Sigmoid colon (tissue), 7 donors: Measurements from ENCODE around the gene HECTD4. TPM values are rescaled to one million over a fixed set of nuclear protein-coding genes. Genes with fewer than 3 reads are reported as not detected.

Experiments used
- DNase-seq: peaks from one replicate; pipeline ENCODE4 v3.0.0-alpha.2; 2019
- H3K27ac ChIP-seq, 4 donors: fragments of 200-600 bp; sonication (generic); one replicate each; pipeline ENCODE4 v1.5.1; 2016 to 2019; ENCODE audit warnings: mild to moderate bottlenecking in 1 of 4
- H3K27me3 ChIP-seq, 3 donors: fragments of 200-600 bp; sonication (generic); one replicate each; pipeline ENCODE4 v1.5.1; 2019; ENCODE audit warnings: mild to moderate bottlenecking in 1 of 3
- H3K36me3 ChIP-seq, 4 donors: fragments of 200-600 bp; sonication (generic); one replicate each; pipeline ENCODE4 v1.5.1; 2016 to 2019
- H3K4me1 ChIP-seq, 4 donors: fragments of 200-600 bp; sonication (generic); one replicate each; pipeline ENCODE4 v1.5.1; 2017 to 2019
- H3K4me3 ChIP-seq, 4 donors: fragments of 200-600 bp; sonication (generic); one replicate each; pipeline ENCODE4 v1.5.1; 2017 to 2019; ENCODE audit warnings: mild to moderate bottlenecking in 2 of 4, moderate library complexity in 1 of 4
- H3K9me3 ChIP-seq, 4 donors: fragments of 200-600 bp in 3 of 4; sonication (generic) in 3 of 4; one replicate each; pipeline versions ENCODE4 v1.5.1 to v1.6.1; 2013 to 2019
- CTCF ChIP-seq, 4 experiments: fragments of 450-650 bp in 3 of 4; fragments of 200-600 bp in 1 of 4; IDR thresholded peaks; one replicate each; pipeline ENCODE4 v1.5.1; 2016 to 2019; ENCODE audit warnings: antibody characterized with exemption in 4 of 4, mild to moderate bottlenecking in 3 of 4, moderate library complexity in 2 of 4
- EP300 ChIP-seq, 4 donors: sonication (generic); formaldehyde crosslinking; IDR thresholded peaks; one replicate each; pipeline ENCODE4 v1.6.1; 2017; ENCODE audit warnings: antibody characterized with exemption in 4 of 4
- POLR2A ChIP-seq, 2 donors: fragments of 450-650 bp; IDR thresholded peaks; one replicate each; pipeline ENCODE4 v1.6.1; 2016; ENCODE audit warnings: antibody characterized with exemption in 2 of 2, mild to moderate bottlenecking in 2 of 2, moderate library complexity in 2 of 2
- POLR2AphosphoS5 ChIP-seq, 4 donors: sonication (generic); formaldehyde crosslinking; IDR thresholded peaks; one replicate each; pipeline ENCODE4 v1.6.1; 2017; ENCODE audit warnings: antibody characterized with exemption in 4 of 4
- WGBS, 2 donors: extraction: QIAGEN DNeasy Blood & Tissue Kit; methylation state at CpG; one replicate each; pipeline ENCODE4 v1.1.7; 2013; 5-methylcytosine and 5-hydroxymethylcytosine counted together
- intact Hi-C: fragments of 100-400 bp; cut with DNase I; formaldehyde crosslinking; loops from one replicate; pipeline ENCODE4 v1.15.1; 2023
- polyA plus RNA-seq, 3 donors: library from polyadenylated mRNA; stranded (reverse); fragments of 200-250 nt; gene quantifications; one replicate each; pipeline ENCODE4 v1.2.3, GENCODE V29; 2013
- total RNA-seq, 4 donors: library from RNA; depleted of rRNA; stranded (reverse); fragments of >200 nt; gene quantifications; one replicate each; pipeline ENCODE4 v1.1.0, GENCODE V29; 2016
- donor health status: healthy with polysubstance abuse.
- donor health status: Bipolar disorder and iron deficiency.
- donor health status: healthy.

HECTD4 gene
- total and polyA plus RNA-seq, 7 donors, result 5.4 to 64.8 (median 26.0) TPM

- intact Hi-C loops, result no loop called here
- no peaks in the 10 kb centered on the region for H3K4me1 ChIP-seq
- WGBS, 2 donors, result 76 to 77% methylated on average over 4 of the region's 4 CpGs
- H3K4me3 ChIP-seq, result no peak overlapping the region
- TF ChIP-seq POLR2A (IDR thresholded peaks at IDR 0.05) (no peak), CTCF (IDR thresholded peaks at IDR 0.05) (no peak), POLR2AphosphoS5 (IDR thresholded peaks at IDR 0.05) (peak in 1 of 4 donors; percentile 28), EP300 (IDR thresholded peaks at IDR 0.05) (no peak)
- peaks cover 3 to 94% (median 45%) of the 10 kb centered on the region in 4 donors for H3K36me3 ChIP-seq
- H3K9me3 ChIP-seq, result no peaks in the 10 kb centered on the region
- no peak for DNase-seq
- no peaks in the 10 kb centered on the region for H3K27me3 ChIP-seq
- H3K27ac ChIP-seq, result peak overlapping the region in 3 of 4 donors; percentile 10 to 43 (median 36)
These were observed 190.3 kb downstream of the HECTD4 start for GRCh38 chr12:112191840-112192321.

- Histone ChIP-seq H3K9me3 (no peaks in the 10 kb centered on the region), H3K27me3 (no peaks in the 10 kb centered on the region), H3K36me3 (peaks cover 3 to 91% (median 44%) of the 10 kb centered on the region in 4 donors), H3K27ac (peak overlapping the region in 3 of 4 donors; percentile 36 to 43 (median 39)), H3K4me1 (no peaks in the 10 kb centered on the region), H3K4me3 (no peak overlapping the region)
- intact Hi-C loops, result no loop called here
- DNase-seq, result no peak
- no peak for TF ChIP-seq POLR2A (IDR thresholded peaks at IDR 0.05)
- TF ChIP-seq EP300 (IDR thresholded peaks at IDR 0.05), result no peak
- TF ChIP-seq CTCF (IDR thresholded peaks at IDR 0.05), result no peak
- TF ChIP-seq POLR2AphosphoS5 (IDR thresholded peaks at IDR 0.05), result no peak
- WGBS, 2 donors, result 87 to 89% methylated on average over 2 of the region's 2 CpGs
These were observed 191.0 kb downstream of the HECTD4 start for GRCh38 chr12:112191201-112191600.

GRCh38 chr12:112190231-112191025, 191.8 kb downstream of the HECTD4 start:
- peaks cover 3 to 88% (median 42%) of the 10 kb centered on the region in 4 donors for H3K36me3 ChIP-seq
- intact Hi-C loops, result no loop called here
- 27 to 73% methylated on average over 5 of the region's 5 CpGs for WGBS, 2 donors
- no peak for TF ChIP-seq EP300 (IDR thresholded peaks at IDR 0.05)
- no peak for TF ChIP-seq POLR2AphosphoS5 (IDR thresholded peaks at IDR 0.05)
- TF ChIP-seq POLR2A (IDR thresholded peaks at IDR 0.05), result no peak
- TF ChIP-seq CTCF (IDR thresholded peaks at IDR 0.05), result no peak
- no peak for DNase-seq
- H3K9me3 ChIP-seq, result no peaks in the 10 kb centered on the region
- H3K4me3 ChIP-seq, result no peak overlapping the region
- H3K27me3 ChIP-seq, result no peaks in the 10 kb centered on the region
- H3K4me1 ChIP-seq, result peaks cover 0 to 4% (median 0%) of the 10 kb centered on the region in 4 donors
- H3K27ac ChIP-seq, result peak overlapping the region in 1 of 4 donors; percentile 39

- 92 to 95% methylated on average over 9 of the region's 9 CpGs for WGBS, 2 donors
- Histone ChIP-seq H3K27me3 (no peaks in the 10 kb centered on the region), H3K27ac (no peak overlapping the region), H3K9me3 (no peaks in the 10 kb centered on the region), H3K36me3 (peaks cover 10 to 88% (median 43%) of the 10 kb centered on the region in 4 donors), H3K4me3 (no peak overlapping the region), H3K4me1 (peaks cover 0 to 7% (median 0%) of the 10 kb centered on the region in 4 donors)
- TF ChIP-seq CTCF (IDR thresholded peaks at IDR 0.05) (no peak), POLR2A (IDR thresholded peaks at IDR 0.05) (no peak), POLR2AphosphoS5 (IDR thresholded peaks at IDR 0.05) (no peak), EP300 (IDR thresholded peaks at IDR 0.05) (no peak)
- intact Hi-C loops, result no loop called here
- DNase-seq, result peak; percentile 15
These were observed 194.0 kb downstream of the HECTD4 start for GRCh38 chr12:112188130-112188830.
